ENCODE results near the gene ACAT2. TPM values are rescaled to one million over a fixed set of nuclear protein-coding genes. Genes with fewer than 3 reads are reported as not detected.
"Not testable (repeated sequence)": the region's sequence is repeated elsewhere in the genome, so short reads cannot be mapped to it uniquely, and the experiment has no call there.

Gene ACAT2
- total RNA-seq, 2 experiments from 2014 or later: 55.3 to 57.1 TPM

DNA sequence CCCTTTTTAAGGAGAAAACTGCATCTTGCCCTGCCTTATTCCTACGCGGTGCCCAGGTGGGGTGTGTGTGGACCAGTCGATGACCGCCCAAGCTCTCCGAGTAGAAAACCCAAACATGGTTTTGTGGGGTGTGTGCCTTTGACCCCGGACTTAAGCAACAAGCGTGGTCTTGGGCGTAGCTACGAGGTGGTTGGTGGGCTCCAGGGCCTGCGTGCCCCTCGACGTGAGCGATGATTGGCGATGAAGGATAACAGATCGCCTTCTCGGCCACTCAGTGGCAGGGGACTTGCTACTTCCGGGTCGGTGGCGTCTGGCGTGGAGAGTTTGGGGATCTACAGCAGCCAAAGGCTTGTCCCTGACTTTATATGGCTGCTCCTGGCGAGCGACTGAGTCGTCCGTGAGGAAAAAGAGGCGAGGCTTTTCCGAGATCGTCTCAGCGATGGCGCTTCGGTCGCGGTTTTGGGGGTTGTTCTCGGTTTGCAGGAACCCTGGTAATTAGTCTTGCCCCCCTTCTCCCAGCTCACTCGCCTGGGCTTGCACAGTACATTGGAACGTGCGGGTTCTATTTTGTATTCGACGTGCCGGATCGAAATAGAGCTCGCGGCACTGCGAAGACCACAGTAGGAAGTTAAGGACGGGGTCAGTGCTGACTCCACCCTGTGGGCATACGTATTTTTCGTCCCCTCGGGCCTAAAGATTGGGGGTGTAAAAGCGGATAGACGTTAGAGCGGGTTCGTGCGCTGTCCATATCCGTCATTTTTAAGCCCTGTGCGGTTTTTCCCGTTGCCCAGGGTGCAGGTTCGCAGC lies 28.5 kb downstream of the ACAT2 start, which contains the start of gene MRPL18:
Gene MRPL18 (plus strand): TSS at position 319 of the 807 bp plus-strand sequence. CDS start 121 bp downstream, at position 440.
- Mint-ChIP-seq H3K9me3 (no peaks in the 10 kb centered on the region), H3K36me3 (peaks cover 36% of the 10 kb centered on the region)

DNA sequence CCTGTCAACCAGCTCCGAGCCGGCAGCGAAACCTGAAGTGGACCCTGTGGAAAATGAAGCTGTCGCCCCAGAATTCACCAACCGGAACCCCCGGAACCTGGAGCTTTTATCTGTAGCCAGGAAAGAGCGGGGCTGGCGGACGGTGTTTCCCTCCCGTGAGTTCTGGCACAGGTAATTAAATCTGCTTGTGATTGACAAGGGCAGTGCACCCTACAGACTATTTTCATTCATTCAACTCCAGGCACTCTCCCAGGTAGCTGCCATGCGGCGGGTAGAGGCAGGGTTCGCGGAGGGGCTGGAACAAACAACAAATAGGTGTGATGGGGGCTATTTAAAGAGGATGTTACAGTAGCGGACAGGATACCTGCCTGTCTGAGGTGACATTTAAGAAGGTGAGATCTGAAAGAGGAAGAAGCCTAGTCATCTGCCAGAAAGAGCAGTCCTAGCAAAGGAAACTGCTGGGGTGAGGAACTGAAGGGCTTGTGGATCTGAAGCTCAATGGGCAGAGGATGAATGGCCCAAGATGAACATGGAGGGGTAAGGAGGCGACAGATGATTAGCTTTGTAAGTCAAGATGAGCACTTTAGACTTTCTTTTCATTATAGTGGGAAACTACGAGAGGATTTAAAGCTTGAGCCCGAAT lies 29.2 kb downstream of the ACAT2 start:
- H3K36me3 Mint-ChIP-seq: peaks cover 35% of the 10 kb centered on the region
- peak; percentile 43 for DNase-seq
- ATAC-seq (ENCODE audit: low read depth): no peak

More for the DNA sequence above, 28.5 kb downstream of the ACAT2 start, which contains the start of gene MRPL18:
- peak within 1 kb of the TSS; percentile 88 for H3K4me3 Mint-ChIP-seq
- peak; percentile 81 for DNase-seq
- H3K27ac Mint-ChIP-seq: peak within 1 kb of the TSS; percentile 91
- H3K27me3 Mint-ChIP-seq: no peaks in the 10 kb centered on the region
- POLR2A ChIA-PET: interaction anchor here (0.5 to 5.8 kb wide), 33 partner anchors 8 to 978 kb away, joined by 3 to 89 read pairs (median 4); partner anchors contain the start of genes ACAT2, PNLDC1, SOD2 and WTAP
- ATAC-seq (ENCODE audit: low read depth): peak; percentile 84
- peaks cover 46% of the 10 kb centered on the region for H3K4me1 Mint-ChIP-seq

DNA sequence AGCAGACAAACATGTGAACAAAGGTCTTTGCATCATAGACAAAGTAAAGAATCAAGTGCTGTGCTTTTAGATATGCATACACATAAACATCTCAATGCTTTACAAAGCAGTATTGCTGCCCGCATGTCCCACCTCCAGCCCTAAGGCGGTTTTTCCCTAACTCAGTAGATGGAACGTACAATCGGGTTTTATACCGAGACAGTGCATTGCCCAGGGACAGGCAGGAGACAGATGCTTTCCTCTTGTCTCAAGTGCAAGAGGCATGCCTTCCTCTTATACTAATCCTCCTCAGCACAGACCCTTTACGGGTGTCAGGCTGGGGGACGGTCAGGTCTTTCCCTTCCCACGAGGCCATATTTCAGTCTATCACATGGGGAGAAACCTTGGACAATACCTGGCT lies 33.1 kb downstream of the ACAT2 start:
- ATAC-seq (ENCODE audit: low read depth); H3K27ac Mint-ChIP-seq; DNase-seq; POLR2A ChIA-PET; H3K27me3 Mint-ChIP-seq; H3K4me3 Mint-ChIP-seq; H3K9me3 Mint-ChIP-seq: not testable (repeated sequence)
- Mint-ChIP-seq H3K4me1 (peaks cover 35% of the 10 kb centered on the region), H3K36me3 (peaks cover 26% of the 10 kb centered on the region)

More for the DNA sequence above, 29.2 kb downstream of the ACAT2 start:
- H3K4me1 Mint-ChIP-seq: peaks cover 43% of the 10 kb centered on the region
- peak overlapping the region; percentile 91 for H3K27ac Mint-ChIP-seq
- peak overlapping the region; percentile 88 for H3K4me3 Mint-ChIP-seq
- no peaks in the 10 kb centered on the region for H3K9me3 Mint-ChIP-seq
- H3K27me3 Mint-ChIP-seq: no peaks in the 10 kb centered on the region
- POLR2A ChIA-PET: interaction anchor here (0.5 to 5.8 kb wide), 15 partner anchors 9 to 979 kb away, joined by 3 to 89 read pairs (median 6); partner anchors contain the start of genes ACAT2, PNLDC1, SOD2 and WTAP

DNA sequence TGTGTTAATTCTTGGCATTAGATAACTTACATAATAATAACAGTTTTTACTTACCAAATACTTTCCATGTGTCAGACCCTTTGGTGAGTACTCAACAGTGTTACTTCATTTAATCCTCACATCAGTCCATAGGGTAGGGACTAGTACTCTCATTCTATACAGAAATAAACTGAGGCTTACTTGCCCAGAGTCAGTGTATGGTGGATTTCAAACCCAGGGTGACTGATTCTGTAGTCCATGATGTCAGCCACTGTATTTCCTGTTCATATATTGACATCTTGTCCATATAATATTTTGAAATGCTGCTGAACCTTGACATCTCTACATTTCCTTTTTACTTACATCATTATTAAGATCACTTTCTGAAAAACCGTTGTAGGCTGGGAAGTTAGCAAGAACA lies 35.7 kb downstream of the ACAT2 start:
- DNase-seq: no peak
- Mint-ChIP-seq H3K27ac (no peak overlapping the region), H3K36me3 (peaks cover 18% of the 10 kb centered on the region), H3K4me3 (no peak overlapping the region), H3K27me3 (no peaks in the 10 kb centered on the region), H3K4me1 (peaks cover 20% of the 10 kb centered on the region), H3K9me3 (no peaks in the 10 kb centered on the region)
- ATAC-seq (ENCODE audit: low read depth): no peak
- POLR2A ChIA-PET: interaction anchor here (1.5 kb wide), 1 partner anchor 71 kb away, joined by 4 read pairs; the partner anchor contains the start of gene WTAP

DNA sequence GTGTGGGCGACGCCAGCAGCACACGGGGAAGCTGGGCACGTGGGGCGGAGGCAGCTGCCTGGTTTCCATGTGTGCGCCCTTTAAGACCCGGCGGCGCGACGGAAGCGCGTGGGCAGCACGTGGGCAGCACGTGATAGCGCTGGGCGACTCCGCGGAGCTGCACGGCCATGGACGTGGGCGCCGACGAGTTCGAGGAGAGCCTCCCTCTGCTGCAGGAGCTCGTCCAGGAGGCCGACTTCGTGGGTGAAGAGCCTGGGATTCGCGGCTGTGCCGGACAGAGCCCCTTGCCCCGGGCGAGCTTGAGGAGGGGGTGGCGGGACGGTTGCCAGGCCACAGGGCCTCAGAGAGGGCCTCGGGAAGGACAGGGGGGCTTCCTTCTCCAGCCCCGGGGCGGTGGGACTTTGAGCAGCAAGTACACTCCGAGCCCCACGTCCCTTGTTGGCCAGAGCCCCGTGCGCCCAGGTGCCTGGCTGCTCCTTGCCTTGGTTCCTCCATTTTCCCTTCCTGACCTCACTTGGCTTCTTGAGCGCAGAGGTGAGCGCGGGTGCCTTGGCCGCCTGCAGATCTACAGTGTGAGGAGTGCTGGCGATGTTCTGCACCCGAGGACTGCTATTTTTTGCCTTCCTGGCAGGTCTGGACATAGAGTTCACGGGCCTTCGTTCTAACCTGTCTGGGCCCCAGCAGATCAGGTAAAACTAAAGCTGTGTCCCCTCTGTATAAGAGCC lies 38.5 kb downstream of the ACAT2 start, which contains the start of gene PNLDC1:
Gene PNLDC1 (plus strand): TSS at position 136 of the 725 bp plus-strand sequence. CDS start 32 bp downstream, at position 168.
- no peaks in the 10 kb centered on the region for H3K27me3 Mint-ChIP-seq
- ATAC-seq (ENCODE audit: low read depth): no peak
- H3K9me3 Mint-ChIP-seq: no peaks in the 10 kb centered on the region
- no peak within 1 kb of the TSS for H3K27ac Mint-ChIP-seq
- no peak for DNase-seq
- H3K4me3 Mint-ChIP-seq: no peak within 1 kb of the TSS
- H3K36me3 Mint-ChIP-seq: peaks cover 6% of the 10 kb centered on the region
- H3K4me1 Mint-ChIP-seq: peaks cover 7% of the 10 kb centered on the region
- POLR2A ChIA-PET: interaction anchor here (1.6 kb wide), 1 partner anchor 9 kb away, joined by 5 read pairs; the partner anchor contains the start of gene MRPL18

DNA sequence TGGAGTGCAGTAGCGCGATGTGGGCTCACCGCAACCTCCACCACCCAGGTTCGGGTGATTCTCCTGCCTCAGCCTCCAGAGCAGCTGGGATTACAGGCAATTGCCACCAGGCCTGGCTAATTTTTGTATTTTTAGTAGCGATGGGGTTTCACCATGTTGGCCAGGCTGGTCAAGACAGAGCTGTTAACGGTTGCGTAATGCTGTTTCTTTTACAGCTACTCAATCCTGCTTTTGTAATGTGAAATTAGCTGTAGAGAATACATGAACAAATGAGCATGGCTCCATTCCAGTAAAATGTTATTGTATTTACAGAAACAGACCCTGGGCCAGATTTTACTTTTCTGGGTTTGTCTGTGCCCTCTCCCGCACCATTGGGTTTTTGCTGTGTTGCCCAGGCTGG lies 40.1 kb downstream of the ACAT2 start:
- Mint-ChIP-seq H3K4me1 (peaks cover 4% of the 10 kb centered on the region), H3K4me3 (no peak overlapping the region), H3K27me3 (no peaks in the 10 kb centered on the region), H3K36me3 (peaks cover 6% of the 10 kb centered on the region), H3K27ac (no peak overlapping the region), H3K9me3 (no peaks in the 10 kb centered on the region)
- no peak for DNase-seq
- POLR2A ChIA-PET: interaction anchor here (1.4 to 1.8 kb wide), 2 partner anchors 12 to 18 kb away, joined by 3 to 5 read pairs; partner anchors contain the start of genes MRPL18 and TCP1
- ATAC-seq (ENCODE audit: low read depth): no peak

DNA sequence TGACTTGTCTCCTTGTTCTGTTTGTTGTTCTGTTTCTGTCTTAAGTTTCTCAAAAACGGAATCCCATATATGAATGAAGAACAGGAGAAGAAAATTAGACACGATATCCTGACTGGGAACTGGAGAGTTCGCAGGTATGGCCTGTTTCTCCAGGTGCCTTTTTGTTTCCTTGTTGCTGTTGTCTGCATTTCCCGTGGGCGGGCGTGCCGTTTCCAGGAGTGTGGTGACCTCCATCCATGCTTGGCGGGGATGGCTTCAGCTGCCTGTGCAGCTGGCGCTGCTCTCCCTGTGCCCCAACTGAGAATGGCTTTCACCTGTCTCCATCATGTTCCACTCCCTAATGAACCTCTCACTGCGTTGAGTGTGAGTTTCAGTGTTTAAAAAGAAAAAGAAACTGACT lies 42.7 kb downstream of the ACAT2 start:
- H3K27me3 Mint-ChIP-seq: no peaks in the 10 kb centered on the region
- POLR2A ChIA-PET: interaction anchor here (1.7 kb wide), 1 partner anchor 13 kb away, joined by 6 read pairs; no protein-coding TSS in a partner anchor
- peaks cover 2% of the 10 kb centered on the region for H3K4me1 Mint-ChIP-seq
- H3K9me3 Mint-ChIP-seq: no peaks in the 10 kb centered on the region
- no peak overlapping the region for H3K4me3 Mint-ChIP-seq
- peaks cover 2% of the 10 kb centered on the region for H3K36me3 Mint-ChIP-seq
- no peak overlapping the region for H3K27ac Mint-ChIP-seq
- ATAC-seq (ENCODE audit: low read depth): no peak
- no peak for DNase-seq

DNA sequence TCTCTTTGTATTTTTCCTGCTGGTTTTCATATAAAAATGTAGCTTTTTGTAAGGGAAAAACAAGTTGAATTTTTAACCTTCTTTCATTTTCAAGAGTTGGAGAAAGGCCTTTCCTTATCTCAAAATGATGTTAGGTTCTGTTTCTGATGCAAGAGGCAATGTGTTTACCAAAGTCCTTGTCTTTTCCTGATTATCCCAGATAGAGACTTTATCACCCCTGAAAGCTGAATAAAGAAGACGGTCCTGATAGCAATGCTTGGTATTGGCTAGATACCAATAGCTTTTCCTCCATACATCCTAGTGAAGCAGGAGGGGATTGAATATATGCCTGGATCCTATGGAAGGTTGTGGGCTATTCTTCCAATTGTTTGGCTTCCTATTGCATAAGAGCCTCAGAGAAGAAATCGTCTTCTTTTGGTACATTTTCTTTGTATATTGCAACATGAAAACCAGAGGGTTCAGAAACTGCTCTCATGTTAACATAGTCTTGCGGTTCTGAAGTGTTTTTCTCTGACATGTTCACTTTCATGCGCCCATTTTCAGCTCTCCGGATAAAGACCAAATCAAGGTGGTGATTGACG lies 43.7 kb downstream of the ACAT2 start:
- peaks cover 2% of the 10 kb centered on the region for H3K36me3 Mint-ChIP-seq
- H3K9me3 Mint-ChIP-seq: no peaks in the 10 kb centered on the region
- no peak for ATAC-seq (ENCODE audit: low read depth)
- peaks cover 4% of the 10 kb centered on the region for H3K4me1 Mint-ChIP-seq
- DNase-seq: no peak
- POLR2A ChIA-PET: interaction anchor here (0.6 to 1.7 kb wide), 2 partner anchors 14 to 21 kb away, joined by 3 to 6 read pairs; no protein-coding TSS in a partner anchor
- no peaks in the 10 kb centered on the region for H3K27me3 Mint-ChIP-seq
- H3K4me3 Mint-ChIP-seq: no peak overlapping the region
- no peak overlapping the region for H3K27ac Mint-ChIP-seq

DNA sequence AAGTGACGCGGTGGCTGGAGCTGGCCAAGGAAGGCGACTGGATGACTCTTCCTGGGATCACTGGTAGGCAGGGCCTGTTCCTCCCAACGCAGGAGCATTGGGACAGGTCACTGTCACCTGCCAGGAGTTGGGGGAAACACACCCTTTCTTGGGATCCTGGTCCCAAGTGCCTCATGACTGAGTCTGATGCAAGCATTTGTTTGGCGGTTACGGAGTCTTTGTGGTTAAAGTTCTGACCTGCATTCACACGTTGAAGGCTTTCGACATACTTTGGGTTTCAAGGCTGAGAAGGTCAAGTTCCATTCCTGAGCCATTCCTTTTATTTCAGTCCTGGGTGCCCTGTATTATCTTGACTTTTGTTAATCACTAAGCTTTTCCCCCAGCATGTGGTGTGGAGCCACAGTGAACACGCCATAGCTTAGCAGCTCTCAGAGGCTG lies 44.2 kb downstream of the ACAT2 start:
- Mint-ChIP-seq H3K27me3 (no peaks in the 10 kb centered on the region), H3K4me1 (peaks cover 4% of the 10 kb centered on the region), H3K9me3 (no peaks in the 10 kb centered on the region), H3K4me3 (no peak overlapping the region), H3K36me3 (peaks cover 2% of the 10 kb centered on the region), H3K27ac (no peak overlapping the region)
- ATAC-seq (ENCODE audit: low read depth): no peak
- DNase-seq: no peak
- POLR2A ChIA-PET: interaction anchor here (0.6 to 1.7 kb wide), 3 partner anchors 15 to 112 kb away, joined by 3 to 6 read pairs (median 3); no protein-coding TSS in a partner anchor

DNA sequence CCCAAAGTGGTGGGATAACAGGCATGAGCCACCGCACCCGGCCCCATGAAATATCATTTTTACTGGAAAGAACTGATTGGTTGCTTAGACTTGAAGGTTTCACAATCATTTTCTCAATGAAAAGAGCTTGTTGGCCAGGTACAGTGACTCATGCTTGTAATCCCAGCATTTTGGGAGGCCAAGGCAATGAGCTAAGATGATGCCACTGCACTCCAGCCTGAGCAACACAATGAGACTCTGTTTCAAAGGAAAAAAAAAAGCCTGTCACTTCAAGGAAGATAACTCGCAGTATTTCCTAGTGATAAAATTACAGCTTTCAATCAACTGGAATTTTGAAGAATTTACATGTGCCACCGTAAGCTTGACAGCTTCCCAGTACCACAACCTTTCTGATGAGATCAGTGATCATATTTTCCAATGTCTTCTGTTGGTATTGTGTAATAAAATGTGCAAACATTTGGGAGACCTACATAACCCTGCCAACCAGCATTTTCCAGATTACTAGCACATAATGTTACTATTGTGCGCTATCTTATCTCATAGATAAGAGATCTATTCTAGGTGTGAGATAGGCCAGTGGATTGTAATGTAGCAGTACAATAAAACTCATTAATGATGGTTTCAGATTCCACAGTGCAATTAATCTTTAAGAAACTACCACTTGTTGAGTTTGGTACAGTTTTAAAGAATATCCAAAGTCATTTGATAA lies 45.5 kb downstream of the ACAT2 start:
- peaks cover 2% of the 10 kb centered on the region for H3K36me3 Mint-ChIP-seq
- no peaks in the 10 kb centered on the region for H3K9me3 Mint-ChIP-seq
- ATAC-seq (ENCODE audit: low read depth): no peak
- POLR2A ChIA-PET: interaction anchor here (1.0 kb wide), 1 partner anchor 114 kb away, joined by 3 read pairs; no protein-coding TSS in a partner anchor
- H3K27me3 Mint-ChIP-seq: no peaks in the 10 kb centered on the region
- H3K27ac Mint-ChIP-seq: no peak overlapping the region
- DNase-seq: no peak
- H3K4me3 Mint-ChIP-seq: no peak overlapping the region
- peaks cover 6% of the 10 kb centered on the region for H3K4me1 Mint-ChIP-seq

DNA sequence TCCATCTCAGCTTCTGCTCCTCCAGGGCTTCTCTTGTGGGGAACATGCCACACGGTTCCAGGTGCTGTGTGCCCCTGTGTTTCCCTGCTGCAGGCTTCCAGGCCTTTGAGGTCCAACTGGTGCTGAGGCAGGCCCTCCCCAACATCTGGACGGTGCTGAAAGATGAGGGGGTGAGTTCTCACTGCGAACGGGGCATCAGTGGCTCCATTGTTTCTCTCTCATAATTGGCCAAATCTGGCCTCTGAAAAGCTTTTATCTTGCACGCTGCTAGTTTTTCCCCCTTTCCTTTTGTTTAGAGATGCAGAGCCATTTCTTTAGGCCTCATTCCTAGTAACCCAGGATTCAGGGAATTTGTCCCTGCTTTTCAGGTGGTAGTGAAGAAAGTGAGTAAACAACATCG lies 46.8 kb downstream of the ACAT2 start:
- Mint-ChIP-seq H3K9me3 (no peaks in the 10 kb centered on the region), H3K4me1 (peaks cover 6% of the 10 kb centered on the region), H3K36me3 (peaks cover 2% of the 10 kb centered on the region), H3K27ac (no peak overlapping the region), H3K27me3 (no peaks in the 10 kb centered on the region), H3K4me3 (no peak overlapping the region)
- DNase-seq (no peak), ATAC-seq (ENCODE audit: low read depth) (no peak)
- POLR2A ChIA-PET: interaction anchor here (0.6 to 1.9 kb wide), 2 partner anchors 11 to 60 kb away, joined by 3 to 6 read pairs; no protein-coding TSS in a partner anchor

DNA sequence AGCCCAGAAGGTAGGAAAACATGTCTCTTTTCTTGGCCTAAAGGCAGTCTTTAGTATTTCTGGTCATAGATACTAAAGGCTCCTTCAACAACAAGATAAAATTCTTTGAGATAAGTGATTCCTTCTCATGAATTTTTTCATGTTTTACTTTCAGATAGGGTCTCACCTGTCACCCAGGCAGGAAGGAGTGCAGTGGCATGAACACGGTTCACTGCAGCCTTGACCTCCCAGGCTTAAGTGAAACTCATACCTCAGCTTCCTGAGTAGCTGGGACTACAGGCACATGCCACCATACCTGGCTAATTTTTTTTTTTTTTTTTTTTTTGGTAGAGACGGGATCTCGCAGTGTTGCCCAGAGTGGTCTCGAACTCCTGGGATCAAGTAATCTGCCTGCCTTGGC lies 47.3 kb downstream of the ACAT2 start:
- no peak overlapping the region for H3K4me3 Mint-ChIP-seq
- peaks cover 2% of the 10 kb centered on the region for H3K36me3 Mint-ChIP-seq
- H3K27ac Mint-ChIP-seq: no peak overlapping the region
- ATAC-seq (ENCODE audit: low read depth): no peak
- no peak for DNase-seq
- POLR2A ChIA-PET: interaction anchor here (0.5 to 1.9 kb wide), 3 partner anchors 10 to 117 kb away, joined by 3 to 6 read pairs (median 4); no protein-coding TSS in a partner anchor
- H3K4me1 Mint-ChIP-seq: peaks cover 6% of the 10 kb centered on the region
- H3K9me3 Mint-ChIP-seq: no peaks in the 10 kb centered on the region
- H3K27me3 Mint-ChIP-seq: no peaks in the 10 kb centered on the region

Data from activated naive CD8-positive, alpha-beta T cell treated with anti-CD3 and anti-CD28 coated beads, Interleukin-2, amount 10 ng/mL, durations not matched to agents 7 days and 5 days (primary cell).